Measurements from ENCODE around the gene SLC12A2. TPM values are rescaled to one million over a fixed set of nuclear protein-coding genes. Genes with fewer than 3 reads are reported as not detected.

Gene SLC12A2
- total and polyA plus RNA-seq, 9 of the 15 experiments (the other 6 are each of a cell fraction or from before 2014, with no cell fraction given), result 5.1 to 20.3 (median 12.6) TPM

GRCh38 chr5:128035689-128036088 lies 47.9 kb upstream of the SLC12A2 start (continued):
- TF ChIP-seq, protein P1, sequence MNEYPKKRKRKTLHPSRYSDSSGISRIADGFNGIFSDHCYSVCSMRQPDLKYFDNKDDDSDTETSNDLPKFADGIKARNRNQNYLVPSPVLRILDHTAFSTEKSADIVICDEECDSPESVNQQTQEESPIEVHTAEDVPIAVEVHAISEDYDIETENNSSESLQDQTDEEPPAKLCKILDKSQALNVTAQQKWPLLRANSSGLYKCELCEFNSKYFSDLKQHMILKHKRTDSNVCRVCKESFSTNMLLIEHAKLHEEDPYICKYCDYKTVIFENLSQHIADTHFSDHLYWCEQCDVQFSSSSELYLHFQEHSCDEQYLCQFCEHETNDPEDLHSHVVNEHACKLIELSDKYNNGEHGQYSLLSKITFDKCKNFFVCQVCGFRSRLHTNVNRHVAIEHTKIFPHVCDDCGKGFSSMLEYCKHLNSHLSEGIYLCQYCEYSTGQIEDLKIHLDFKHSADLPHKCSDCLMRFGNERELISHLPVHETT (CRISPR knock-in tag; conservative IDR thresholded peaks at IDR 0.05 in 1 of 2, IDR thresholded peaks at IDR 0.05 in 1 of 2), result no peak
- TF ChIP-seq SOX6 (IDR thresholded peaks at IDR 0.05) (no peak), ASH1L (IDR thresholded peaks at IDR 0.05; ENCODE audit: borderline replicate concordance, low read depth, partially characterized antibody) (no peak), EP300 (IDR thresholded peaks at IDR 0.05; ENCODE audit: low read length) (no peak), JUNB (CRISPR knock-in tag; conservative IDR thresholded peaks at IDR 0.05) (no peak), TCF3 (CRISPR knock-in tag; IDR thresholded peaks at IDR 0.05) (no peak)

DNA sequence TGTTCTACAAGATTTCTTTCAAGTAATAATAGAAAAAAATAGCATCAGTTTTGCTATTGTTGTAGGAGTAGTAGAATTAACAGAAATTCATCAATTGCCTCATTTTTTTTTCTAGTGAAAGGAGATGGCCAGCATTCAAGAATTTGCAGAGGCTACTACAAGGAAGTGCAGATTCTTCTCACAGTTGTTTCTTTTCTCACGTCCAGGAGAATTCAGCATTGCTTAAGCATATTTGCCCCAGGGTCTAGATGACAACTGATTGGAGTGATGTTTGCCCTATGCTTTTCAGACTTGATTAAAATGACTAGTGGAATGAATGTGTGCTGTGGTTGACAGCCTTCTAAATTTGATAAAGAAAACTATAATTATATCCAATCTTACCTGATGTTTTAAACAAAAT lies 46.6 kb upstream of the SLC12A2 start:
- H3K4me2 ChIP-seq (ENCODE audit: insufficient read depth, low read length), result no peak overlapping the region
- no peaks in the 10 kb centered on the region; the same call in 1 of the 2 replicates for H4K20me1 ChIP-seq (replicated peaks; ENCODE audit: control insufficient read depth, insufficient read depth, low read length)
- H3K36me3 ChIP-seq (ENCODE audit: control insufficient read depth, insufficient read depth, low read length), result no peaks in the 10 kb centered on the region
- H3K9me1 ChIP-seq (ENCODE audit: control insufficient read depth, insufficient read depth, low read length), result no peaks in the 10 kb centered on the region
- no peaks in the 10 kb centered on the region; the same call in 1 of the 2 replicates for H3K9me3 ChIP-seq (replicated peaks; ENCODE audit: control insufficient read depth, insufficient read depth, low read depth, low read length)
- H3K4me1 ChIP-seq (replicated peaks in 1 of 2; ENCODE audit: control insufficient read depth in 2 of 2, insufficient read depth in 2 of 2, low read length in 2 of 2), result peaks cover 7% of the 10 kb centered on the region in 2 experiments; a peak in 2 of 5 replicates
- no TSS peak for BruUV-seq (replicated peaks)
- no peak overlapping the region for H2AFZ ChIP-seq (ENCODE audit: low read depth, low read length)
- 45% methylated on average over 1 of the region's 1 CpG for WGBS (ENCODE audit: insufficient coverage, low coverage, missing lambda C conversion rate)
- H3K4me3 ChIP-seq, result no peak overlapping the region
- DNase-seq (ENCODE audit: extremely low read depth in 1 of 4, low spot score in 3 of 4) (no peak), ATAC-seq (no peak), FAIRE-seq (no peak)
- H3K27me3 ChIP-seq (ENCODE audit: control insufficient read depth in 2 of 2, insufficient read depth in 2 of 2, low read length in 2 of 2), result no peaks in the 10 kb centered on the region
- ChIA-PET POLR2A (no interaction called here), CTCF (ENCODE audit: low intra/inter-chr PET ratio) (no interaction called here)
- intact Hi-C loops (cut with micrococcal nuclease) (no loop called here), in situ Hi-C loops (cut with MboI) (no loop called here)
- no peak overlapping the region for H3K9ac ChIP-seq (ENCODE audit: insufficient read depth in 1 of 2, low read depth in 2 of 2, low read length in 2 of 2)
- H3K27ac ChIP-seq (ENCODE audit: extremely low read depth, low read depth, low read length), result no peak overlapping the region
- TF ChIP-seq MAZ (CRISPR knock-in tag; conservative IDR thresholded peaks at IDR 0.05 in 1 of 2, IDR thresholded peaks at IDR 0.05 in 1 of 2), result no peak
- TF ChIP-seq FOXA1 (IDR thresholded peaks at IDR 0.05; ENCODE audit: borderline replicate concordance), result no peak
- peaks cover 2% of the 10 kb centered on the region; the same call in 1 of the 3 replicates for H3K79me2 ChIP-seq (ENCODE audit: control insufficient read depth, insufficient read depth, low read length)
